Neuronal stem cell (in vitro differentiated cells): ENCODE results near the gene SOX3.

Source experiments
- DNase-seq: peaks from one replicate; pipeline ENCODE4 v3.0.0-alpha.2; 2013; ENCODE audit warnings: low spot score
- H2AFZ ChIP-seq: one replicate; pipeline ENCODE4 v1.6.1; 2013; ENCODE audit warnings: mild to moderate bottlenecking, low read length, inconsistent platforms
- H2AK5ac ChIP-seq: 2 replicates; pipeline ENCODE4 v1.6.1; 2013; ENCODE audit warnings: low read depth, mild to moderate bottlenecking, inconsistent platforms, low read length, moderate library complexity, mixed read lengths
- H2BK120ac ChIP-seq: 2 replicates; pipeline ENCODE4 v1.6.1; 2013; ENCODE audit warnings: low read depth, mild to moderate bottlenecking, inconsistent platforms, low read length, moderate library complexity, mixed read lengths
- H2BK12ac ChIP-seq: one replicate; pipeline ENCODE4 v1.6.1; 2013; ENCODE audit warnings: low read length, inconsistent platforms
- H2BK15ac ChIP-seq: 2 replicates; pipeline ENCODE4 v1.6.1; 2013; ENCODE audit warnings: mild to moderate bottlenecking, low read length, inconsistent platforms, mixed read lengths
- H2BK5ac ChIP-seq: one replicate; pipeline ENCODE4 v1.6.1; 2013; ENCODE audit warnings: inconsistent platforms, mild to moderate bottlenecking, low read length, moderate library complexity
- H3K14ac ChIP-seq: one replicate; pipeline ENCODE4 v1.6.1; 2013; ENCODE audit warnings: low read length, inconsistent platforms
- H3K18ac ChIP-seq: 2 replicates; pipeline ENCODE4 v1.6.1; 2013; ENCODE audit warnings: low read length, inconsistent platforms
- H3K23ac ChIP-seq: 2 replicates; pipeline ENCODE4 v1.6.1; 2013; ENCODE audit warnings: low read depth, mild to moderate bottlenecking, mixed read lengths, low read length, inconsistent platforms; ENCODE audit not compliant: poor library complexity
- H3K27ac ChIP-seq: replicated peaks from 3 replicates; pipeline ENCODE4 v1.5.1; 2013; ENCODE audit warnings: low read length, inconsistent platforms
- H3K27me3 ChIP-seq, 3 experiments: 2 replicates each; pipeline ENCODE4 v1.6.1; 2013; ENCODE audit warnings: low read length in 3 of 3, mild to moderate bottlenecking in 2 of 3, inconsistent platforms in 1 of 3, low read depth in 1 of 3, mixed read lengths in 1 of 3, moderate library complexity in 1 of 3; ENCODE audit not compliant: control insufficient read depth in 3 of 3, insufficient read depth in 3 of 3
- H3K36me3 ChIP-seq, 2 donors: replicated peaks in 1 of 2; 2 replicates each; pipeline ENCODE4 v1.6.1; 2013; ENCODE audit warnings: low read length in 2 of 2; ENCODE audit not compliant: control insufficient read depth in 2 of 2, insufficient read depth in 2 of 2
- H3K4ac ChIP-seq: 2 replicates; pipeline ENCODE4 v1.6.1; 2013; ENCODE audit warnings: inconsistent platforms, mild to moderate bottlenecking, low read length, moderate library complexity
- H3K4me1 ChIP-seq, 2 donors: 1 replicate in 1 of 2; 2 replicates in 1 of 2; pipeline ENCODE4 v1.6.1; 2013; ENCODE audit warnings: low read length in 2 of 2, low read depth in 1 of 2; ENCODE audit not compliant: control insufficient read depth in 2 of 2, insufficient read depth in 1 of 2
- H3K4me2 ChIP-seq: one replicate; pipeline ENCODE4 v1.6.1; 2013; ENCODE audit warnings: mild to moderate bottlenecking, low read length, inconsistent platforms; ENCODE audit not compliant: insufficient read depth, poor library complexity, severe bottlenecking
- H3K4me3 ChIP-seq, 2 donors: 2 replicates each; pipeline ENCODE4 v1.5.1; 2013; ENCODE audit warnings: low read length in 2 of 2, mild to moderate bottlenecking in 2 of 2, inconsistent platforms in 1 of 2, moderate library complexity in 1 of 2
- H3K79me1 ChIP-seq: one replicate; pipeline ENCODE4 v1.6.1; 2013; ENCODE audit warnings: low read depth, mild to moderate bottlenecking, inconsistent platforms, low read length, moderate library complexity
- H3K9ac ChIP-seq: one replicate; pipeline ENCODE4 v1.6.1; 2013; ENCODE audit warnings: mild to moderate bottlenecking, low read depth, low read length, inconsistent platforms; ENCODE audit not compliant: poor library complexity
- H3K9me3 ChIP-seq, 2 donors: replicated peaks in 1 of 2; 2 replicates each; pipeline versions ENCODE3 to v1.6.1; 2013; ENCODE audit warnings: low read length in 2 of 2, mild to moderate bottlenecking in 2 of 2, inconsistent platforms in 1 of 2, low read depth in 1 of 2, mixed read lengths in 1 of 2, moderate library complexity in 1 of 2; ENCODE audit not compliant: control insufficient read depth in 2 of 2, insufficient read depth in 1 of 2
- H4K8ac ChIP-seq: one replicate; pipeline ENCODE4 v1.6.1; 2013; ENCODE audit warnings: low read depth, mild to moderate bottlenecking, inconsistent platforms, low read length, moderate library complexity
- H4K91ac ChIP-seq: one replicate; pipeline ENCODE4 v1.6.1; 2013; ENCODE audit warnings: low read length, low read depth, mild to moderate bottlenecking, inconsistent platforms; ENCODE audit not compliant: poor library complexity
- WGBS, 2 donors: extraction: QIAGEN DNeasy Blood & Tissue Kit; methylation state at CpG; one replicate each; pipeline ENCODE4 v1.1.7; 2013; ENCODE audit warnings: missing lambda C conversion rate in 2 of 2, mixed read lengths in 1 of 2; ENCODE audit not compliant: insufficient read length in 2 of 2, insufficient replicate concordance in 1 of 2; ENCODE audit errors: extremely low coverage in 2 of 2; 5-methylcytosine and 5-hydroxymethylcytosine counted together

Gene SOX3

DNA sequence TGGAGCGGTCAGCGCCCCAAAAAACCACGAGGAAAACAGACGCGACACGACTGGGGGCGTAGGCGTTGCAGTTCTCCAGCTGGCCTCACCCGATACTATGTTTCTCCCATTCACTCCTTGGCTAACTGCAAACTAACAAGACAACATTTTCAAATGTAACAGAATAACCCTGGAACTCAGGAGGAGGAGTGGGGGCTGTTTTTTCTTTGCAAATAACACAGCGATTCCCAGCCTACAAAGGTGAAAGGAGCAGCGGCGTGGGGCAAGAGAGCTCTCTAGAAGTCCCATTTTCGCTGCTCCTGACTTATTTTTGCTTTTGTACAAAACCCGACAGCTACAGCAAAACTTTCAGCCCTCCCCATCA lies 1.6 kb downstream of the SOX3 start:
- Histone ChIP-seq H2BK12ac (no peak overlapping the region), H3K4ac (no peak overlapping the region), H2BK15ac (no peak overlapping the region), H4K91ac (no peak overlapping the region), H3K79me1 (peaks cover 6% of the 10 kb centered on the region), H3K9me3 (no peaks in the 10 kb centered on the region), H2BK5ac (no peak overlapping the region), H2AFZ (peak overlapping the region; percentile 51), H3K27me3 (peaks cover 0 to 79% (median 8%) of the 10 kb centered on the region in 3 experiments), H3K9ac (no peak overlapping the region), H3K36me3 (no peaks in the 10 kb centered on the region), H3K4me3 (peak overlapping the region; percentile 55 to 96), H3K4me2 (peak overlapping the region; percentile 46), H4K8ac (no peak overlapping the region), H3K18ac (no peak overlapping the region), H3K27ac (no peak overlapping the region), H3K23ac (no peak overlapping the region), H3K4me1 (peaks cover 7 to 10% of the 10 kb centered on the region in 2 donors), H3K14ac (no peak overlapping the region), H2AK5ac (no peak overlapping the region), H2BK120ac (no peak overlapping the region)
- no CpG with 5 or more reads among the region's 14 CpGs for WGBS, 2 donors
- DNase-seq, result no peak

DNA sequence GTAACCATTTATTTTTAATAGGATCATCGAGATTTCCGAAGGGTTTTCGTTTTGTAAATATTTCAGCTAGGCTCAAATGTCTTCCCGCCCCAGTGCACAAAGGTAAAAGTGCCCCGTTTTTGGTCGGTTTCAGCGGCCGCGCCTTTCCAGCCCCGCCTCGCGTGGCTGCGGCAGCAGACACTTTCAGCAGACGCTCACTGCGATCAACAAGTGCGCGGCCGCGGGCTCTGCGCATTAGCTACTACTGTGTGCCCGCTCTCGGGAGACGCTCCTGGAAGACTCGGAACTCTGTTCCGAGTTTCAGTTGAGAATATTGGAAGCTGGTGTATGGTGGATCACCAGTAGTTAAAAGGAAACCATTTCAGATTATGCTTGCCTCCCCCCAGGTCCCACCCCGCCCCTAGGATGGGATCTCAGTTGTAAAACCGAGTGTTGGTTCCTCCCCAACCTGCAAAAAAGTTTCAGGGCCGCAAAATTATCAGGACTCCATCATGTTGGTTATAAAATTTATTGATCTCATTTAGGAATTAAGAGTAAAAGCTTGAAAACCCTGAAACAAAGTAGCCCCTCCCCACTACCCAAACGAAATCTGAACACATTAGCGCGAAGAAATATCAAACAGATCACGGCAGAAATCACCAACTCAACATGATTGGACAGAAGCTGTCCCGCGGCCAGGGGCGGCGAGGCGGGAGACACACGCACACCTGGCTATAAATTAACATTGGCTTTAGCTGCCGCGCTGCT lies 2.2 kb downstream of the SOX3 start:
- peak overlapping the region; percentile 46 for H3K4me2 ChIP-seq
- H3K23ac ChIP-seq, result no peak overlapping the region
- no peak for DNase-seq
- peak overlapping the region; percentile 51 for H2AFZ ChIP-seq
- no peak overlapping the region for H2BK120ac ChIP-seq
- H3K36me3 ChIP-seq, result no peaks in the 10 kb centered on the region
- H3K9ac ChIP-seq, result no peak overlapping the region
- H3K27me3 ChIP-seq, result peaks cover 0 to 75% (median 8%) of the 10 kb centered on the region in 3 experiments
- H3K14ac ChIP-seq, result no peak overlapping the region
- H4K91ac ChIP-seq, result no peak overlapping the region
- no peak overlapping the region for H2BK12ac ChIP-seq
- no peak overlapping the region for H3K18ac ChIP-seq
- H3K27ac ChIP-seq, result no peak overlapping the region
- H3K79me1 ChIP-seq, result peaks cover 6% of the 10 kb centered on the region
- no peak overlapping the region for H3K4ac ChIP-seq
- H2BK5ac ChIP-seq, result no peak overlapping the region
- peaks cover 7 to 9% of the 10 kb centered on the region in 2 donors for H3K4me1 ChIP-seq
- H3K9me3 ChIP-seq, result no peaks in the 10 kb centered on the region
- no peak overlapping the region for H2AK5ac ChIP-seq
- no peak overlapping the region for H4K8ac ChIP-seq
- WGBS, 2 donors, result no CpG with 5 or more reads among the region's 40 CpGs
- H3K4me3 ChIP-seq, result peak overlapping the region; percentile 55 to 96
- no peak overlapping the region for H2BK15ac ChIP-seq

DNA sequence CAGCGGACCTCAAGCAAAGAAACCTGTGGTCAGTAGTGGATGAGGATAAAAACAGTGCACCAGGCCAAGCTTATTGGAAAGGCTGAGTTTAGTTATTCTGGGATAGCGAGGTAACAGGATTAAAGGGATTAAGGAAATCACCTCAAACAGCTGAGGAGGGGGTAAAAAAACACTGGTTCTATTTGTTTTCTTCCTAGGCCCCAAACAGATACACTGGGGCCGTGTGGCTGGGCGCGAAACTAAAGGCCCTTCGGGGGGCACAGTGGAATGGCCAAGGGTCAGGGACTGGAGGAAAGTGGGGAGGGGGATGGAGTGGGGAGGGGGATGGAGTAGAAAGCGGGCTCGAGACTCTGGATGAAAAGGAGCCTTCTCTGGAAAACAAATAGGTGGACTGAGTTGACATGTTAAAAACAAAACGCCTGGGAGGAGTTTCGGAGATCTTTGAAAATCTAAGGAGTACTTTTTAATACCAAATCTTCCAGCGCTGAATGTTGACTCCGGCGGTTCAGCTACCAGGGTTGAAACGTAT lies 2.9 kb downstream of the SOX3 start:
- H2AFZ ChIP-seq, result no peak overlapping the region
- peaks cover 6% of the 10 kb centered on the region for H3K79me1 ChIP-seq
- H3K4me1 ChIP-seq, result peaks cover 4 to 5% of the 10 kb centered on the region in 2 donors
- no peaks in the 10 kb centered on the region for H3K9me3 ChIP-seq
- no peak overlapping the region for H2BK12ac ChIP-seq
- H3K4me2 ChIP-seq, result peak overlapping the region; percentile 46
- no peak overlapping the region for H3K23ac ChIP-seq
- H3K4me3 ChIP-seq, result peak overlapping the region in 1 of 2 donors; percentile 55
- H2BK120ac ChIP-seq, result no peak overlapping the region
- no peak overlapping the region for H4K8ac ChIP-seq
- DNase-seq, result no peak
- H2BK15ac ChIP-seq, result no peak overlapping the region
- no peak overlapping the region for H3K9ac ChIP-seq
- WGBS, 2 donors, result no CpG with 5 or more reads among the region's 14 CpGs
- H2AK5ac ChIP-seq, result no peak overlapping the region
- peaks cover 0 to 68% (median 1%) of the 10 kb centered on the region in 3 experiments for H3K27me3 ChIP-seq
- H3K27ac ChIP-seq, result no peak overlapping the region
- H3K14ac ChIP-seq, result no peak overlapping the region
- H3K36me3 ChIP-seq, result no peaks in the 10 kb centered on the region
- H2BK5ac ChIP-seq, result no peak overlapping the region
- no peak overlapping the region for H3K4ac ChIP-seq
- no peak overlapping the region for H4K91ac ChIP-seq
- no peak overlapping the region for H3K18ac ChIP-seq

DNA sequence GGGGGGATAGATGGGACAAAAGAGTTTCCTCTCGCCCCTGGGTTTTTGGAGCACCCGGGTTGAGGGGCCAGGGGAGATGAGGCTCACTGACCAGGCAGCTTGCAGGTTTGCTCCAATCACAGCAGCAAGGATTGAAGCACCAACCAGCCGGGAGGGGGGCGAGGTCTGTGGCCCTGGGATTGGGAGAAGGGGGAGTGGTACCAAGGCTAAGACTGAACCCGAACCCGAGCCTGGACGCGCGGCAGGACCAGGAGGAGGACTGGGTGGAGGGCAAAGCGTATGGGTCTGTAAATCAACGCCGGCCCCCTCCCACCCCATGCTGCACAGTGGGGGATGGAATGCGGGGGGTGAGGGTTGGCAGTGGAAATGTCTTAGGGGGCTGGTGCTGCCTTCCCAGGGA lies 3.5 kb downstream of the SOX3 start:
- no peak overlapping the region for H4K8ac ChIP-seq
- no peaks in the 10 kb centered on the region for H3K36me3 ChIP-seq
- H3K23ac ChIP-seq, result no peak overlapping the region
- no peak overlapping the region for H3K9ac ChIP-seq
- DNase-seq, result no peak
- no peak overlapping the region for H2AFZ ChIP-seq
- H3K27me3 ChIP-seq, result peaks cover 0 to 61% (median 0%) of the 10 kb centered on the region in 3 experiments
- H3K79me1 ChIP-seq, result peaks cover 6% of the 10 kb centered on the region
- H3K18ac ChIP-seq, result peak overlapping the region; percentile 48
- H2AK5ac ChIP-seq, result no peak overlapping the region
- H4K91ac ChIP-seq, result no peak overlapping the region
- no peak overlapping the region for H3K14ac ChIP-seq
- H3K9me3 ChIP-seq, result no peaks in the 10 kb centered on the region
- no CpG with 5 or more reads among the region's 13 CpGs for WGBS, 2 donors
- no peak overlapping the region for H2BK5ac ChIP-seq
- no peak overlapping the region for H2BK120ac ChIP-seq
- peak overlapping the region; percentile 23 for H3K4me2 ChIP-seq
- peaks cover 4 to 5% of the 10 kb centered on the region in 2 donors for H3K4me1 ChIP-seq
- no peak overlapping the region for H2BK12ac ChIP-seq
- H2BK15ac ChIP-seq, result no peak overlapping the region
- no peak overlapping the region for H3K4ac ChIP-seq
- no peak overlapping the region for H3K4me3 ChIP-seq
- no peak overlapping the region for H3K27ac ChIP-seq
